Duodenal mucosa (tissue), 2 donors: ENCODE measurements around the gene ISLR2.

Experiments
- H3K27ac ChIP-seq: one replicate; pipeline ENCODE4 v1.7.0; 2013; ENCODE audit warnings: low read depth, low read length
- H3K27me3 ChIP-seq, 2 donors: one replicate each; pipeline ENCODE4 v1.7.0; 2013; ENCODE audit warnings: low read length in 2 of 2, control low read depth in 1 of 2; ENCODE audit not compliant: insufficient read depth in 2 of 2, control insufficient read depth in 1 of 2
- H3K36me3 ChIP-seq, 2 donors: one replicate each; pipeline ENCODE4 v1.7.0; 2013; ENCODE audit warnings: low read length in 2 of 2, control low read depth in 1 of 2; ENCODE audit not compliant: insufficient read depth in 2 of 2, control insufficient read depth in 1 of 2
- H3K4me1 ChIP-seq, 2 donors: one replicate each; pipeline ENCODE4 v1.7.0; 2013; ENCODE audit warnings: low read length in 2 of 2, control low read depth in 1 of 2; ENCODE audit not compliant: insufficient read depth in 2 of 2, control insufficient read depth in 1 of 2
- H3K4me3 ChIP-seq, 2 donors: one replicate each; pipeline ENCODE4 v1.7.0; 2013; ENCODE audit warnings: low read length in 2 of 2, low read depth in 1 of 2
- H3K9ac ChIP-seq, 2 donors: one replicate each; pipeline ENCODE4 v1.7.0; 2013; ENCODE audit warnings: low read length in 2 of 2, low read depth in 1 of 2
- H3K9me3 ChIP-seq, 2 donors: one replicate each; pipeline ENCODE4 v1.7.0; 2013; ENCODE audit warnings: low read length in 2 of 2, control low read depth in 1 of 2; ENCODE audit not compliant: control insufficient read depth in 1 of 2

Gene ISLR2

GRCh38 chr15:74121039-74121438, 9.3 kb upstream of the ISLR2 start:
- Histone ChIP-seq H3K9me3 (no peaks in the 10 kb centered on the region), H3K4me1 (no peaks in the 10 kb centered on the region), H3K9ac (no peak overlapping the region), H3K4me3 (no peak overlapping the region), H3K36me3 (no peaks in the 10 kb centered on the region), H3K27me3 (peaks cover 0 to 3% of the 10 kb centered on the region in 2 donors), H3K27ac (no peak overlapping the region)

- Histone ChIP-seq H3K27ac (no peak overlapping the region), H3K27me3 (peaks cover 0 to 3% of the 10 kb centered on the region in 2 donors), H3K9ac (no peak overlapping the region), H3K4me3 (no peak overlapping the region), H3K36me3 (no peaks in the 10 kb centered on the region), H3K4me1 (no peaks in the 10 kb centered on the region), H3K9me3 (no peaks in the 10 kb centered on the region)
Observed at GRCh38 chr15:74121858-74122257, 8.5 kb upstream of the ISLR2 start.

DNA sequence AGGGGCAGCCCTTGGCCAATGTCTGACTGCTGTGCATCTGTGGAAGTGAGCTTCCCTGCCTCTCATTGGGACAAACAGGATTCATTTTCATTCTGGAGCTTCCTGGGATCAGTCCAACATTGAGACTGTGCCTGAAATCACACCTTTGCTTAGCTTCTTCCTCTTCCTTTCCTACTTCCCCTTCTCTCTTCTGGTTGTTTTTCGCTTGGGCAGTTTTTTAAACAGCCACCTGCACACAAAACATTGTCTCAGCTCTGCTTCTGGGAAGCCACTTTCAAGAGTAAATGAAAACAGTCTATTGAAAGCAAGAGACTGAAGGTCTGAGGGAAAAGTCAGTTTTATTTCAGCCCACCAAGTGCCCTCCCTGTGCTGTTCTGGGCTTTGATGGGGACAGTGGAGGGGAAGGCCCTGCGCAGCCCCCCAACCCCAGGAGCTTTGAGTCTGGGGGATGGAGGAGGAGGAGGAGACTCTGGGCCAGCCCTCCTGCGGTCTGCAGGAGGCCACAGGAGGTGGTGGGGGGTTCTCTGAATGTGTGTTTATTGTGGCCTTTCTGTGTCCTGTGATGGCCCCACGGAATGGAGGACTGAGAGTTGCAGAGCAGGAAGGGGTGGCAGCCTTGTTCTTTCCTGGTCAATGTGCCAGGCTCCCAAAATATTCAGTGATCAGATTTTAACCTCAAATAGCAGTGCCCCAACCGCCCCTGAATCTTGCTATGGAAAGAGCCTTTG, 7.8 kb upstream of the ISLR2 start:
- Histone ChIP-seq H3K4me3 (no peak overlapping the region), H3K9me3 (no peaks in the 10 kb centered on the region), H3K36me3 (no peaks in the 10 kb centered on the region)

GRCh38 chr15:74123131-74123429, 7.3 kb upstream of the ISLR2 start:
- Histone ChIP-seq H3K9ac (no peak overlapping the region), H3K4me1 (no peaks in the 10 kb centered on the region), H3K36me3 (no peaks in the 10 kb centered on the region), H3K9me3 (no peaks in the 10 kb centered on the region), H3K27ac (no peak overlapping the region), H3K27me3 (peaks cover 1 to 11% of the 10 kb centered on the region in 2 donors), H3K4me3 (no peak overlapping the region)

More for the DNA sequence above, 7.8 kb upstream of the ISLR2 start:
- Histone ChIP-seq H3K4me1 (no peaks in the 10 kb centered on the region), H3K27me3 (peaks cover 0 to 7% of the 10 kb centered on the region in 2 donors), H3K27ac (no peak overlapping the region), H3K9ac (no peak overlapping the region)

- Histone ChIP-seq H3K4me1 (no peaks in the 10 kb centered on the region), H3K36me3 (no peaks in the 10 kb centered on the region), H3K9ac (no peak overlapping the region), H3K27me3 (peaks cover 7 to 17% of the 10 kb centered on the region in 2 donors), H3K27ac (no peak overlapping the region), H3K9me3 (no peaks in the 10 kb centered on the region), H3K4me3 (no peak overlapping the region)
Observed at GRCh38 chr15:74123658-74124057, 6.7 kb upstream of the ISLR2 start.

DNA sequence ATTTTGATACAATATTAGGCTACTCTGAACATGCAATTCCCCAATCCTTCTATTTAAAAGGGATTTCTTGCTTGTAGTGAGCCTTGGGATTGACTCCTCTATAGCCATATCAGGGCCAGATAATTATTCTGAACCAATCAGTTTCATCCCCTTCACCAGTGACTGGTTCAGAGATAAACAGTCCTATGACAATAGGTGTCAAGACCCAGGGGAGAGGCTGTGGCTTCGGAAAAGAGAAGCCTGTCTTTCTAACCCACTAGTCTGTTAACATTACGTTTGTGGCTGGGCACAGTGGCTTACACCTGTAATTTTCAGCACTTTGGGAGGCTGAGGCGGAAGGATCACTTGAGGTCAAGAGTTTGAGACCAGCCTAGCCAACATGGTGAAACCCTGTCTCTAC, 6.2 kb upstream of the ISLR2 start:
- H3K36me3 ChIP-seq: no peaks in the 10 kb centered on the region
- H3K9me3 ChIP-seq: no peaks in the 10 kb centered on the region
- no peaks in the 10 kb centered on the region for H3K4me1 ChIP-seq
- H3K4me3 ChIP-seq: no peak overlapping the region
- no peak overlapping the region for H3K9ac ChIP-seq
- no peak overlapping the region for H3K27ac ChIP-seq
- peaks cover 12 to 22% of the 10 kb centered on the region in 2 donors for H3K27me3 ChIP-seq

DNA sequence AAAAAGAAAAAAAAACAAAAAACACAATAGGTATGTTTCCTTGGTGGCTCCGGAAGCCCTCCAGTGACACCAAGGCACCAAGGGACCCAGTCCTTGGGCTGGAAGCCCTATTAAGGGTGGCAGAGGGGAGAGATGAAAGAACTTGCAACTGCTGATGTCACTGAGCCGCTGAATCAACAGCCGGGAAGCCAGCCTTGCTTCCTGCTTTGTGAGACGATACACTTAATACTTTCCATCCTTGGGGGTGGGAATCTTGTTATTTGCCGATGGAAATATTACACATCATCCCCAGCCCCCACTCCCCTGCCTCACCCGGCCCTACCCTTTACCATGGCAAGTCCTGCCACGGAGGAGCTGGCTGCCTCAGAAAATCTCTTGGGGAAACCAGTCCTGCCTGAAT, 5.6 kb upstream of the ISLR2 start:
- H3K27me3 ChIP-seq: peaks cover 18 to 28% of the 10 kb centered on the region in 2 donors
- H3K36me3 ChIP-seq: no peaks in the 10 kb centered on the region
- no peaks in the 10 kb centered on the region for H3K4me1 ChIP-seq
- H3K9me3 ChIP-seq: no peaks in the 10 kb centered on the region
- H3K9ac ChIP-seq: no peak overlapping the region
- no peak overlapping the region for H3K4me3 ChIP-seq
- no peak overlapping the region for H3K27ac ChIP-seq

GRCh38 chr15:74127255-74127953, 3.0 kb upstream of the ISLR2 start:
- H3K4me1 ChIP-seq: no peaks in the 10 kb centered on the region
- H3K27me3 ChIP-seq: peaks cover 42 to 48% of the 10 kb centered on the region in 2 donors
- no peaks in the 10 kb centered on the region for H3K9me3 ChIP-seq
- no peak overlapping the region for H3K27ac ChIP-seq
- H3K9ac ChIP-seq: no peak overlapping the region
- peak overlapping the region in 1 of 2 donors; percentile 21 for H3K4me3 ChIP-seq
- no peaks in the 10 kb centered on the region for H3K36me3 ChIP-seq

DNA sequence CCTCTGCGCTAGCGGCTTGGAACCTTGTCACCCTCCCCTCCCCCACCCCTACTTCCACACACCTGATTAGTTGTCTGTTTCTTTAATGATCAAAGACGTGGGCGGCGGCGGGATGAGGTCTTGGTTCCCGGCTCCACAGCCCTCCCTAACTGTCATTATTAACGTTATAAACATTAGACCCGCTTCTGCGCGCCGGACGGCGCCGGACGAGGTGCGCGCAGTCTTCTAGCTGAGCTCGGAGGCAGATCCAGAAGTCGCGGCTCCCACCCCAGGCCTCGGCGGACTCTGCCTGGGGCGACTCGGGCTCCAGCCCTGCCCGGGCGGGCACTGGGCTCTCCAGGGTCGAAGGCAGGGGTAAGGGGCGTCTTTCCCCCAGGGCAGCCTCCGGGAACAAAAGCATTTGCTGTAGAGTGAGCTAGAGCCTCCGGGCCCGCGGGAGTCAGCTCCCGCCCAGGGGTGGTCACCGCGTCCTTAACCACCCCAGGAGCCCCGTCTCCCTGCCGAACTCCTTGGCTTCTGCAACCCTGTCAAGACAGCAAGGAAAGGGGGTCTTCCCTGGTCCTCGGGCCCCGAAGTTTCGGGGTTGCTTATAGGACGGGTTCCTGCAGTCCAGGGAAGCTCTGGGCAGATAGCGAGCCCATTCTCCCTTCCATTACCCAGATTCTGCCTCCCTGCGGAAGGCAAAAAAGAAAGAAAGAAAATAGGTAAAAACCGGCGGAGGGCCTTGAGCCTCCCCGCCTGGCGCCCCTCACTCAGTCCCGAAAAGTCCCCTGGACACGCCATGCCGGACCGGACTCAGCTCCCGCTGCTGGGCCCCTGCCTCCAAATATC, 2.2 kb upstream of the ISLR2 start:
- no peak overlapping the region for H3K27ac ChIP-seq
- H3K9me3 ChIP-seq: peaks cover 0 to 3% of the 10 kb centered on the region in 2 donors
- H3K4me1 ChIP-seq: no peaks in the 10 kb centered on the region
- peaks cover 50 to 56% of the 10 kb centered on the region in 2 donors for H3K27me3 ChIP-seq
- no peaks in the 10 kb centered on the region for H3K36me3 ChIP-seq
- no peak overlapping the region for H3K9ac ChIP-seq
- peak overlapping the region in 1 of 2 donors; percentile 21 for H3K4me3 ChIP-seq
